Spleen (tissue), 7 donors: ENCODE results near the gene LMAN2L.

Source experiments
- POLR2A ChIP-seq, 3 donors: fragments of 450-650 bp; IDR thresholded peaks; one replicate each; pipeline ENCODE4 v1.5.1; 2017; ENCODE audit warnings: antibody characterized with exemption in 3 of 3, mild to moderate bottlenecking in 1 of 3
- POLR2AphosphoS5 ChIP-seq, 3 donors: sonication (generic); formaldehyde crosslinking; IDR thresholded peaks; one replicate each; pipeline ENCODE4 v1.5.1; 2017; ENCODE audit warnings: antibody characterized with exemption in 3 of 3
- TF ChIP-seq, protein P1 (sequence below), 11 experiments: fragments of 200-600 bp in 7 of 11; fragments of 450-650 bp in 4 of 11; sonication (generic) in 4 of 11; IDR thresholded peaks in 8 of 11; conservative IDR thresholded peaks in 3 of 11; 1 replicate in 7 of 11; 2 replicates in 4 of 11; pipeline versions ENCODE4 v1.4.0 to v1.8.0; 2016 to 2021; ENCODE audit warnings: antibody characterized with exemption in 11 of 11, inconsistent platforms in 4 of 11, mild to moderate bottlenecking in 1 of 11
- donor health status: DM: no; HTN: no; CAD: no; lungs with moderate emphysema.
- donor health status: DM: no; HTN: no; CAD: no.
- donor health status: DM: no; HTN: no; CAD: no.

DNA sequence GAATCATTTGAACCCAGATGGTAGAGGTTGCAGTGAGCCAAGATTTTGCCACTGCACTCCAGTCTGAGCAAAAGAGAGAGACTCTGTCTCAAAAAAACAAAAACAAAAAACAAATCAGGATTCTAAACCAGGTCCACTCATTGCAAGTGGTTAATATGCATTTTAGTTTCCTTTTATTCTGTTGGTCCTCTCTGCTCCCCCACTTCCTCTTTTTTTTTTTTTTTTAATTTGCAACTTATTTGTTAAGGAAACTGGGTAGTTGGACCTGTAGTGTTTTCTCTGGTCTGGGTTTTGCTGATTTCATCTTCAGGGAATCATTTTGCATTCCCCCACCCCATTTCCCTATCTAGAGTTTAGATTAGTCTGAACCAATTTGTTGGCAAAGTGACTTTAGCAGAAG is 83.3 kb downstream of the LMAN2L start:
- no peak for TF ChIP-seq POLR2AphosphoS5 (IDR thresholded peaks at IDR 0.05)
- TF ChIP-seq POLR2A (IDR thresholded peaks at IDR 0.05) = no peak
- TF ChIP-seq, protein P1, sequence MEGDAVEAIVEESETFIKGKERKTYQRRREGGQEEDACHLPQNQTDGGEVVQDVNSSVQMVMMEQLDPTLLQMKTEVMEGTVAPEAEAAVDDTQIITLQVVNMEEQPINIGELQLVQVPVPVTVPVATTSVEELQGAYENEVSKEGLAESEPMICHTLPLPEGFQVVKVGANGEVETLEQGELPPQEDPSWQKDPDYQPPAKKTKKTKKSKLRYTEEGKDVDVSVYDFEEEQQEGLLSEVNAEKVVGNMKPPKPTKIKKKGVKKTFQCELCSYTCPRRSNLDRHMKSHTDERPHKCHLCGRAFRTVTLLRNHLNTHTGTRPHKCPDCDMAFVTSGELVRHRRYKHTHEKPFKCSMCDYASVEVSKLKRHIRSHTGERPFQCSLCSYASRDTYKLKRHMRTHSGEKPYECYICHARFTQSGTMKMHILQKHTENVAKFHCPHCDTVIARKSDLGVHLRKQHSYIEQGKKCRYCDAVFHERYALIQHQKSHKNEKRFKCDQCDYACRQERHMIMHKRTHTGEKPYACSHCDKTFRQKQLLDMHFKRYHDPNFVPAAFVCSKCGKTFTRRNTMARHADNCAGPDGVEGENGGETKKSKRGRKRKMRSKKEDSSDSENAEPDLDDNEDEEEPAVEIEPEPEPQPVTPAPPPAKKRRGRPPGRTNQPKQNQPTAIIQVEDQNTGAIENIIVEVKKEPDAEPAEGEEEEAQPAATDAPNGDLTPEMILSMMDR (IDR thresholded peaks at IDR 0.05 in 8 of 11, conservative IDR thresholded peaks at IDR 0.05 in 3 of 11) = no peak
